Measurements from ENCODE around the gene ZC3H7A. TPM values are rescaled to one million over a fixed set of nuclear protein-coding genes. Genes with fewer than 3 reads are reported as not detected.

ZC3H7A gene
- total and polyA plus RNA-seq, 2 of the 4 experiments (the other 2 are of a cell fraction) = 22.2 to 53.9 TPM

GRCh38 chr16:11806721-11807120 is 9.7 kb upstream of the ZC3H7A start:
- no peak for ATAC-seq (ENCODE audit: low read depth)
- Histone ChIP-seq H2AK5ac (ENCODE audit: low read depth, low read length) (no peak overlapping the region), H2BK120ac (ENCODE audit: low read depth, low read length) (no peak overlapping the region), H3K56ac (ENCODE audit: extremely low read depth, insufficient read depth, low read length) (no peak overlapping the region), H2AFZ (replicated peaks; ENCODE audit: low read length, poor library complexity) (no peak overlapping the region), H3K79me1 (ENCODE audit: low read depth in 1 of 2, low read length in 2 of 2) (peaks cover 0 to 13% of the 10 kb centered on the region in 2 experiments; a peak in 3 of 4 replicates), H3K27ac (ENCODE audit: insufficient read depth, low read length) (no peak overlapping the region), H3K23ac (ENCODE audit: low read depth, low read length) (no peak overlapping the region), H4K91ac (ENCODE audit: insufficient read depth, low read depth, low read length) (no peak overlapping the region), H3K27me3 (ENCODE audit: control insufficient read depth, insufficient read depth, low read length) (no peaks in the 10 kb centered on the region), H3K4me3 (ENCODE audit: insufficient read depth, low read depth, low read length) (no peak overlapping the region), H4K20me1 (ENCODE audit: insufficient read depth, low read length) (peaks cover 6% of the 10 kb centered on the region), H2BK20ac (ENCODE audit: low read depth, low read length) (no peak overlapping the region), H3K9ac (ENCODE audit: low read depth, low read length) (no peak overlapping the region), H4K8ac (ENCODE audit: low read depth in 2 of 2, low read length in 2 of 2) (no peak overlapping the region), H3K36me3 (ENCODE audit: control insufficient read depth, insufficient read depth, low read length) (no peaks in the 10 kb centered on the region), H4K5ac (ENCODE audit: low read depth, low read length) (no peak overlapping the region), H3K9me1 (ENCODE audit: insufficient read depth, low read length) (peaks cover 6% of the 10 kb centered on the region; the same call in 1 of the 2 replicates), H3K4me1 (ENCODE audit: control insufficient read depth, insufficient read depth, low read length) (peaks cover 10% of the 10 kb centered on the region), H2AK9ac (replicated peaks; ENCODE audit: low read depth, low read length, poor library complexity) (no peak overlapping the region), H3K4me2 (ENCODE audit: low read depth, low read length) (peak overlapping the region; percentile 47; the same call in 1 of the 2 replicates), H2BK15ac (ENCODE audit: low read depth, low read length) (no peak overlapping the region), H3K9me3 (ENCODE audit: control insufficient read depth, insufficient read depth, low read length) (no peaks in the 10 kb centered on the region), H3K14ac (replicated peaks; ENCODE audit: low read depth, low read length) (no peak overlapping the region), H2BK5ac (ENCODE audit: low read depth, low read length, poor library complexity, severe bottlenecking) (no peak overlapping the region), H3K18ac (ENCODE audit: low read depth, low read length) (no peak overlapping the region), H3K4ac (ENCODE audit: low read depth, low read length) (no peak overlapping the region)
- in situ Hi-C loops (cut with MboI; ENCODE audit: low sequenced_read_pairs) (loop anchor here (25.0 kb wide), 1 partner anchor 844 kb away; no protein-coding TSS in a partner anchor), intact Hi-C loops (cut with micrococcal nuclease) (no loop called here), dilution Hi-C loops (cut with HindIII; ENCODE audit: low sequenced_read_pairs, unreplicated experiment) (no loop called here)
- BruUV-seq (replicated peaks) = no TSS peak
- WGBS, 2 experiments (ENCODE audit: extremely low coverage in 2 of 2, insufficient read length in 1 of 2) = no CpG with 5 or more reads among the region's 8 CpGs
- ChIA-PET POLR2A (ENCODE audit: unreplicated experiment) (interaction anchor here (0.6 kb wide), 1 partner anchor 28 kb away, joined by 3 read pairs; no protein-coding TSS in a partner anchor), CTCF (no interaction called here)
- peak; percentile 55 for DNase-seq
- TF ChIP-seq CEBPB (IDR thresholded peaks at IDR 0.05; ENCODE audit: low read depth, low read length) (no peak), ELK1 (IDR thresholded peaks at IDR 0.05; ENCODE audit: borderline replicate concordance, low read depth, low read length) (no peak), MAZ (IDR thresholded peaks at IDR 0.05; ENCODE audit: borderline replicate concordance, low read depth, low read length) (no peak), NFE2L2 (IDR thresholded peaks at IDR 0.05; ENCODE audit: low read depth, low read length) (no peak), RAD21 (IDR thresholded peaks at IDR 0.05; ENCODE audit: low read length) (no peak), CHD1 (IDR thresholded peaks at IDR 0.05; ENCODE audit: low read depth, low read length) (no peak), USF2 (IDR thresholded peaks at IDR 0.05; ENCODE audit: low read depth, low read length) (no peak), RCOR1 (IDR thresholded peaks at IDR 0.05; ENCODE audit: insufficient replicate concordance, low read length) (no peak), RFX5 (IDR thresholded peaks at IDR 0.05; ENCODE audit: low read depth, low read length) (no peak), SMC3 (IDR thresholded peaks at IDR 0.05; ENCODE audit: low read depth, low read length) (no peak), CTCF (conservative IDR thresholded peaks at IDR 0.05; ENCODE audit: low read depth, low read length) (no peak), BHLHE40 (IDR thresholded peaks at IDR 0.05; ENCODE audit: low read depth, low read length) (no peak), POLR2A (IDR thresholded peaks at IDR 0.05; ENCODE audit: low read depth, low read length) (no peak), FOS (IDR thresholded peaks at IDR 0.05; ENCODE audit: low read depth, low read length) (no peak), MAFK (IDR thresholded peaks at IDR 0.05; ENCODE audit: low read depth, low read length) (no peak), MXI1 (IDR thresholded peaks at IDR 0.05; ENCODE audit: borderline replicate concordance, low read depth, low read length) (no peak)

Data from IMR-90 (cell line).